SU-DHL-6 (cell line): Measurements from ENCODE around the gene MS4A10.

Experiments used
- H2AFZ ChIP-seq: fragments of 200-600 bp; sonication (generic); 2 replicates; pipeline ENCODE4 v1.6.1; 2014; ENCODE audit warnings: low read depth, mild to moderate bottlenecking, moderate library complexity, mixed read lengths, antibody characterized with exemption, low read length; ENCODE audit not compliant: severe bottlenecking
- H3F3A ChIP-seq: fragments of 200-600 bp; shearing (Covaris generic); 2 replicates; pipeline ENCODE4 v1.6.0; 2016; ENCODE audit warnings: antibody characterized with exemption, mild to moderate bottlenecking; ENCODE audit not compliant: insufficient read depth
- H3K27ac ChIP-seq: fragments of 200-600 bp; sonication (generic); 2 replicates; pipeline ENCODE4 v1.5.1; 2016; ENCODE audit warnings: low read depth, mild to moderate bottlenecking, low read length, moderate library complexity, mixed read lengths
- H3K27me3 ChIP-seq: fragments of 200-600 bp; sonication (generic), shearing (Covaris generic); 2 replicates; pipeline ENCODE4 v1.6.0; 2014; ENCODE audit warnings: mild to moderate bottlenecking, low read length
- H3K36me3 ChIP-seq: fragments of 200-600 bp; sonication (generic); 2 replicates; pipeline ENCODE4 v1.6.1; 2014; ENCODE audit warnings: mild to moderate bottlenecking, low read length, mixed read lengths
- H3K4me2 ChIP-seq: fragments of 300-600, 200-600 bp; shearing (Covaris generic), sonication (generic); 2 replicates; pipeline ENCODE4 v1.6.0; 2014; ENCODE audit warnings: low read length, low read depth, mild to moderate bottlenecking; ENCODE audit not compliant: poor library complexity, severe bottlenecking
- H3K4me3 ChIP-seq: fragments of 200-600 bp; sonication (generic); 2 replicates; pipeline ENCODE4 v1.5.1; 2014; ENCODE audit warnings: antibody characterized with exemption, low read length, mild to moderate bottlenecking, mixed read lengths; ENCODE audit not compliant: insufficient read depth, poor library complexity, severe bottlenecking
- H3K79me2 ChIP-seq: fragments of 200-600 bp; sonication (generic); 2 replicates; pipeline ENCODE4 v1.6.1; 2014; ENCODE audit warnings: mild to moderate bottlenecking, low read length, moderate library complexity; ENCODE audit not compliant: insufficient read depth
- H3K9ac ChIP-seq: fragments of 200-600 bp; sonication (generic); 2 replicates; pipeline ENCODE4 v1.7.0; 2014; ENCODE audit warnings: mild to moderate bottlenecking, low read length
- H3K9me2 ChIP-seq: fragments of 200-600 bp; sonication (generic); replicated peaks from 2 replicates; pipeline ENCODE4 v1.6.1; 2014; ENCODE audit warnings: low read length; ENCODE audit not compliant: insufficient read depth
- H3K9me3 ChIP-seq: fragments of 200-600 bp; sonication (generic); 2 replicates; pipeline ENCODE4 v1.6.1; 2014; ENCODE audit warnings: low read length, mixed read lengths; ENCODE audit not compliant: insufficient read depth
- H4K20me1 ChIP-seq: fragments of 200-600 bp; sonication (generic); 2 replicates; pipeline ENCODE4 v1.6.1; 2014; ENCODE audit warnings: low read depth, mild to moderate bottlenecking, antibody characterized with exemption, low read length, moderate library complexity, mixed read lengths
- CTCF ChIP-seq: fragments of 200-600 bp; sonication (generic); IDR thresholded peaks from one replicate; pipeline ENCODE4 v1.5.1; 2017; ENCODE audit warnings: antibody characterized with exemption, mild to moderate bottlenecking, low read length, moderate library complexity; ENCODE audit not compliant: insufficient read depth, poor library complexity, severe bottlenecking
- EZH2phosphoT487 ChIP-seq: fragments of 200-600 bp; sonication (generic), shearing (Covaris generic); conservative IDR thresholded peaks from 2 replicates; pipeline ENCODE4 v1.6.1; 2018; ENCODE audit warnings: mild to moderate bottlenecking, antibody characterized with exemption, low read length, moderate library complexity, mixed read lengths

MS4A10 gene

GRCh38 chr11:60836866-60837515 is 51.9 kb downstream of the MS4A10 start:
- H3K9me2 ChIP-seq: no peaks in the 10 kb centered on the region
- no peak for TF ChIP-seq CTCF
- no peak for TF ChIP-seq EZH2phosphoT487
- no peak overlapping the region for H3K4me3 ChIP-seq
- H3K9me3 ChIP-seq: no peaks in the 10 kb centered on the region
- no peaks in the 10 kb centered on the region for H3K36me3 ChIP-seq
- no peak overlapping the region for H3K4me2 ChIP-seq
- H4K20me1 ChIP-seq: no peaks in the 10 kb centered on the region
- H3F3A ChIP-seq: no peaks in the 10 kb centered on the region
- H3K9ac ChIP-seq: no peak overlapping the region
- H2AFZ ChIP-seq: no peak overlapping the region
- no peaks in the 10 kb centered on the region for H3K27me3 ChIP-seq
- H3K79me2 ChIP-seq: peaks cover 1% of the 10 kb centered on the region
- no peak overlapping the region for H3K27ac ChIP-seq

GRCh38 chr11:60838132-60838531 is 53.0 kb downstream of the MS4A10 start:
- Histone ChIP-seq H2AFZ (no peak overlapping the region), H3F3A (no peaks in the 10 kb centered on the region), H3K9ac (no peak overlapping the region), H3K9me3 (no peaks in the 10 kb centered on the region), H3K27ac (no peak overlapping the region), H3K9me2 (no peaks in the 10 kb centered on the region), H3K4me3 (no peak overlapping the region), H3K36me3 (no peaks in the 10 kb centered on the region), H3K79me2 (peaks cover 13% of the 10 kb centered on the region), H3K4me2 (no peak overlapping the region), H3K27me3 (no peaks in the 10 kb centered on the region), H4K20me1 (no peaks in the 10 kb centered on the region)
- TF ChIP-seq CTCF: no peak
- no peak for TF ChIP-seq EZH2phosphoT487

GRCh38 chr11:60840470-60841430 is 55.6 kb downstream of the MS4A10 start:
- Histone ChIP-seq H2AFZ (no peak overlapping the region), H3K9me2 (no peaks in the 10 kb centered on the region), H3K9me3 (no peaks in the 10 kb centered on the region), H3K79me2 (peaks cover 39% of the 10 kb centered on the region), H3K27ac (no peak overlapping the region), H3K4me2 (no peak overlapping the region), H4K20me1 (no peaks in the 10 kb centered on the region), H3K36me3 (no peaks in the 10 kb centered on the region), H3F3A (no peaks in the 10 kb centered on the region), H3K9ac (no peak overlapping the region), H3K4me3 (no peak overlapping the region), H3K27me3 (no peaks in the 10 kb centered on the region)
- TF ChIP-seq CTCF (no peak), EZH2phosphoT487 (no peak)
